ENCODE measurements around the gene SNX27. TPM values are rescaled to one million over a fixed set of nuclear protein-coding genes. Genes with fewer than 3 reads are reported as not detected.

SNX27 gene
- total and polyA plus RNA-seq, 2 experiments from 2014 or later: 40.6 to 59.7 TPM

DNA sequence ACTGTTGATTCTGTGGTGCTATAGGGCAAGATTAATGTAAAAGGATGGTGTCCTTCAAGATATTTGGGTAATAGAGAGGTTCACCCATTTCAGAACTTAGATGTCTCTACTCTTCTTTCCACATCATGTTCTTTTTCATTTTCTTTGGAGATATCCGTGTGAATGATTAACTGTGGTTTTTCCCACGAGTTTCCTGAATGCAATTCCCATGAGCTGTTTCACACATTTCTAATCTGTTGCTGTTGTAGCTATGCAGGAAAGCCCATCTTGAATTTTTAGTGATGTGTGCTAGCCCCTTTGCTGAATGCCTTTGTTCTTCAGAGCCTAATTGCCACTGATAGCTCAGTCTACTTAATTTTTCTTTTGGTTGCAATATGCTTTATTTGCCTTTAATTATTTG is 27.6 kb downstream of the SNX27 start (continued):
- TF ChIP-seq, protein P1, sequence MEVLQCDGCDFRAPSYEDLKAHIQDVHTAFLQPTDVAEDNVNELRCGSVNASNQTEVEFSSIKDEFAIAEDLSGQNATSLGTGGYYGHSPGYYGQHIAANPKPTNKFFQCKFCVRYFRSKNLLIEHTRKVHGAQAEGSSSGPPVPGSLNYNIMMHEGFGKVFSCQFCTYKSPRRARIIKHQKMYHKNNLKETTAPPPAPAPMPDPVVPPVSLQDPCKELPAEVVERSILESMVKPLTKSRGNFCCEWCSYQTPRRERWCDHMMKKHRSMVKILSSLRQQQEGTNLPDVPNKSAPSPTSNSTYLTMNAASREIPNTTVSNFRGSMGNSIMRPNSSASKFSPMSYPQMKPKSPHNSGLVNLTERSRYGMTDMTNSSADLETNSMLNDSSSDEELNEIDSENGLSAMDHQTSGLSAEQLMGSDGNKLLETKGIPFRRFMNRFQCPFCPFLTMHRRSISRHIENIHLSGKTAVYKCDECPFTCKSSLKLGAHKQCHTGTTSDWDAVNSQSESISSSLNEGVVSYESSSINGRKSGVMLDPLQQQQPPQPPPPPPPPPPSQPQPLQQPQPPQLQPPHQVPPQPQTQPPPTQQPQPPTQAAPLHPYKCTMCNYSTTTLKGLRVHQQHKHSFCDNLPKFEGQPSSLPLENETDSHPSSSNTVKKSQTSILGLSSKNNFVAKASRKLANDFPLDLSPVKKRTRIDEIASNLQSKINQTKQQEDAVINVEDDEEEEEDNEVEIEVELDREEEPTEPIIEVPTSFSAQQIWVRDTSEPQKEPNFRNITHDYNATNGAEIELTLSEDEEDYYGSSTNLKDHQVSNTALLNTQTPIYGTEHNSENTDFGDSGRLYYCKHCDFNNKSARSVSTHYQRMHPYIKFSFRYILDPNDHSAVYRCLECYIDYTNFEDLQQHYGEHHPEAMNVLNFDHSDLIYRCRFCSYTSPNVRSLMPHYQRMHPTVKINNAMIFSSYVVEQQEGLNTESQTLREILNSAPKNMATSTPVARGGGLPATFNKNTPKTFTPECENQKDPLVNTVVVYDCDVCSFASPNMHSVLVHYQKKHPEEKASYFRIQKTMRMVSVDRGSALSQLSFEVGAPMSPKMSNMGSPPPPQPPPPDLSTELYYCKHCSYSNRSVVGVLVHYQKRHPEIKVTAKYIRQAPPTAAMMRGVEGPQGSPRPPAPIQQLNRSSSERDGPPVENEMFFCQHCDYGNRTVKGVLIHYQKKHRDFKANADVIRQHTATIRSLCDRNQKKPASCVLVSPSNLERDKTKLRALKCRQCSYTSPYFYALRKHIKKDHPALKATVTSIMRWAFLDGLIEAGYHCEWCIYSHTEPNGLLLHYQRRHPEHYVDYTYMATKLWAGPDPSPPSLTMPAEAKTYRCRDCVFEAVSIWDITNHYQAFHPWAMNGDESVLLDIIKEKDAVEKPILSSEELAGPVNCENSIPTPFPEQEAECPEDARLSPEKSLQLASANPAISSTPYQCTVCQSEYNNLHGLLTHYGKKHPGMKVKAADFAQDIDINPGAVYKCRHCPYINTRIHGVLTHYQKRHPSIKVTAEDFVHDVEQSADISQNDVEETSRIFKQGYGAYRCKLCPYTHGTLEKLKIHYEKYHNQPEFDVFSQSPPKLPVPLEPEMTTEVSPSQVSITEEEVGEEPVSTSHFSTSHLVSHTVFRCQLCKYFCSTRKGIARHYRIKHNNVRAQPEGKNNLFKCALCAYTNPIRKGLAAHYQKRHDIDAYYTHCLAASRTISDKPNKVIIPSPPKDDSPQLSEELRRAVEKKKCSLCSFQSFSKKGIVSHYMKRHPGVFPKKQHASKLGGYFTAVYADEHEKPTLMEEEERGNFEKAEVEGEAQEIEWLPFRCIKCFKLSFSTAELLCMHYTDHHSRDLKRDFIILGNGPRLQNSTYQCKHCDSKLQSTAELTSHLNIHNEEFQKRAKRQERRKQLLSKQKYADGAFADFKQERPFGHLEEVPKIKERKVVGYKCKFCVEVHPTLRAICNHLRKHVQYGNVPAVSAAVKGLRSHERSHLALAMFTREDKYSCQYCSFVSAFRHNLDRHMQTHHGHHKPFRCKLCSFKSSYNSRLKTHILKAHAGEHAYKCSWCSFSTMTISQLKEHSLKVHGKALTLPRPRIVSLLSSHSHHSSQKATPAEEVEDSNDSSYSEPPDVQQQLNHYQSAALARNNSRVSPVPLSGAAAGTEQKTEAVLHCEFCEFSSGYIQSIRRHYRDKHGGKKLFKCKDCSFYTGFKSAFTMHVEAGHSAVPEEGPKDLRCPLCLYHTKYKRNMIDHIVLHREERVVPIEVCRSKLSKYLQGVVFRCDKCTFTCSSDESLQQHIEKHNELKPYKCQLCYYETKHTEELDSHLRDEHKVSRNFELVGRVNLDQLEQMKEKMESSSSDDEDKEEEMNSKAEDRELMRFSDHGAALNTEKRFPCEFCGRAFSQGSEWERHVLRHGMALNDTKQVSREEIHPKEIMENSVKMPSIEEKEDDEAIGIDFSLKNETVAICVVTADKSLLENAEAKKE (CRISPR knock-in tag; IDR thresholded peaks at IDR 0.05): no peak
- TF ChIP-seq EZH2 (IDR thresholded peaks at IDR 0.05; ENCODE audit: low read depth, unreplicated experiment): no peak
- no peak for TF ChIP-seq ZNF331 (CRISPR knock-in tag; IDR thresholded peaks at IDR 0.05; ENCODE audit: low read depth)
- no peak for TF ChIP-seq JUNB (IDR thresholded peaks at IDR 0.05; ENCODE audit: unreplicated experiment)
- TF ChIP-seq EZH2phosphoT487 (IDR thresholded peaks at IDR 0.05; ENCODE audit: unreplicated experiment): no peak
- no peak for TF ChIP-seq CREB1 (CRISPR knock-in tag; IDR thresholded peaks at IDR 0.05; ENCODE audit: low read depth)
- no peak for TF ChIP-seq POLR2AphosphoS5 (IDR thresholded peaks at IDR 0.05; ENCODE audit: low read depth)
- no peak for TF ChIP-seq STAT1 (IDR thresholded peaks at IDR 0.05; ENCODE audit: unreplicated experiment)

DNA sequence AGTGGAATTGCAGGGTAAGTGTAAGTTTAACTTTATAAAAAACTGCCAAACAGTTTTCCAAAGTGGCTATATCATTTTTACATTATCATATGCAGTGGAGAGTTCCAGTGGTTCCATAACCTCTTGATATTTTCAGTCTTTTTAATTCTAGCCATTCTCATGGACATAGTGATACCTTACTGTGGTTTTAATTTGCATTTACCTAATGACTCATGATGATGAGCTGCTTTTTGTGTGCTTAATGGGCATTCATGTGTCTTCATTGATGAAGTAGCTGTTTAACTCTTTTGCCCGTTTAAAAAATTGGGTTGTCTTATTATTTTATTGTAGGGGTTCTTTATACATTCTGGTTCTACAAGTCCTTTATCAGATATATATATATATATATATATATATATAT is 29.4 kb downstream of the SNX27 start:
- no peaks in the 10 kb centered on the region for H3K27me3 ChIP-seq (ENCODE audit: insufficient read depth)
- no peaks in the 10 kb centered on the region for H3K4me1 ChIP-seq (ENCODE audit: insufficient read depth)
- Mint-ChIP-seq H3K27ac (no peak overlapping the region), H3K4me3 (no peak overlapping the region), H3K36me3 (ENCODE audit: low read depth) (peaks cover 8% of the 10 kb centered on the region; the same call in 2 of the 3 replicates), H3K4me1 (no peaks in the 10 kb centered on the region), H3K27me3 (ENCODE audit: insufficient read depth, low read depth, poor library complexity) (no peaks in the 10 kb centered on the region), H3K9me3 (no peaks in the 10 kb centered on the region)
- no peaks in the 10 kb centered on the region for H3K36me3 ChIP-seq (ENCODE audit: insufficient read depth)
- ATAC-seq (no peak), DNase-seq (ENCODE audit: low spot score) (no peak)
- no peaks in the 10 kb centered on the region for H3F3A ChIP-seq (replicated peaks; ENCODE audit: low read depth)
- H3K27ac ChIP-seq (ENCODE audit: low read depth): no peak overlapping the region
- H3K4me2 ChIP-seq: no peak overlapping the region
- H3K79me2 ChIP-seq (replicated peaks; ENCODE audit: insufficient read depth): peaks cover 55% of the 10 kb centered on the region
- H4K20me1 ChIP-seq (replicated peaks; ENCODE audit: insufficient read depth): peaks cover 23% of the 10 kb centered on the region
- no peak overlapping the region for H3K4me3 ChIP-seq
- no peaks in the 10 kb centered on the region for H3K9me2 ChIP-seq (ENCODE audit: insufficient read depth)
- H2AFZ ChIP-seq: no peak overlapping the region
- TF ChIP-seq, protein P2, sequence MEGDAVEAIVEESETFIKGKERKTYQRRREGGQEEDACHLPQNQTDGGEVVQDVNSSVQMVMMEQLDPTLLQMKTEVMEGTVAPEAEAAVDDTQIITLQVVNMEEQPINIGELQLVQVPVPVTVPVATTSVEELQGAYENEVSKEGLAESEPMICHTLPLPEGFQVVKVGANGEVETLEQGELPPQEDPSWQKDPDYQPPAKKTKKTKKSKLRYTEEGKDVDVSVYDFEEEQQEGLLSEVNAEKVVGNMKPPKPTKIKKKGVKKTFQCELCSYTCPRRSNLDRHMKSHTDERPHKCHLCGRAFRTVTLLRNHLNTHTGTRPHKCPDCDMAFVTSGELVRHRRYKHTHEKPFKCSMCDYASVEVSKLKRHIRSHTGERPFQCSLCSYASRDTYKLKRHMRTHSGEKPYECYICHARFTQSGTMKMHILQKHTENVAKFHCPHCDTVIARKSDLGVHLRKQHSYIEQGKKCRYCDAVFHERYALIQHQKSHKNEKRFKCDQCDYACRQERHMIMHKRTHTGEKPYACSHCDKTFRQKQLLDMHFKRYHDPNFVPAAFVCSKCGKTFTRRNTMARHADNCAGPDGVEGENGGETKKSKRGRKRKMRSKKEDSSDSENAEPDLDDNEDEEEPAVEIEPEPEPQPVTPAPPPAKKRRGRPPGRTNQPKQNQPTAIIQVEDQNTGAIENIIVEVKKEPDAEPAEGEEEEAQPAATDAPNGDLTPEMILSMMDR (conservative IDR thresholded peaks at IDR 0.05; ENCODE audit: low read depth in 2 of 2): no peak
- no peak for TF ChIP-seq POLR2AphosphoS5 (IDR thresholded peaks at IDR 0.05; ENCODE audit: low read depth)
- TF ChIP-seq CREB1 (CRISPR knock-in tag; IDR thresholded peaks at IDR 0.05; ENCODE audit: low read depth): no peak
- no peak for TF ChIP-seq NANOG (IDR thresholded peaks at IDR 0.05; ENCODE audit: borderline replicate concordance)
- TF ChIP-seq, protein P3, sequence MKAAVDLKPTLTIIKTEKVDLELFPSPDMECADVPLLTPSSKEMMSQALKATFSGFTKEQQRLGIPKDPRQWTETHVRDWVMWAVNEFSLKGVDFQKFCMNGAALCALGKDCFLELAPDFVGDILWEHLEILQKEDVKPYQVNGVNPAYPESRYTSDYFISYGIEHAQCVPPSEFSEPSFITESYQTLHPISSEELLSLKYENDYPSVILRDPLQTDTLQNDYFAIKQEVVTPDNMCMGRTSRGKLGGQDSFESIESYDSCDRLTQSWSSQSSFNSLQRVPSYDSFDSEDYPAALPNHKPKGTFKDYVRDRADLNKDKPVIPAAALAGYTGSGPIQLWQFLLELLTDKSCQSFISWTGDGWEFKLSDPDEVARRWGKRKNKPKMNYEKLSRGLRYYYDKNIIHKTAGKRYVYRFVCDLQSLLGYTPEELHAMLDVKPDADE (IDR thresholded peaks at IDR 0.05): no peak
- TF ChIP-seq JUNB (IDR thresholded peaks at IDR 0.05; ENCODE audit: unreplicated experiment): no peak
- TF ChIP-seq EZH2phosphoT487 (IDR thresholded peaks at IDR 0.05; ENCODE audit: unreplicated experiment): no peak
- TF ChIP-seq ZNF331 (CRISPR knock-in tag; IDR thresholded peaks at IDR 0.05; ENCODE audit: low read depth): no peak
